ENCODE results near the gene ATG5. TPM values are rescaled to one million over a fixed set of nuclear protein-coding genes. Genes with fewer than 3 reads are reported as not detected.

ATG5 gene
- total and polyA plus RNA-seq, 9 of the 15 experiments (the other 6 are each of a cell fraction or from before 2014, with no cell fraction given) = 29.0 to 80.0 (median 53.2) TPM

DNA sequence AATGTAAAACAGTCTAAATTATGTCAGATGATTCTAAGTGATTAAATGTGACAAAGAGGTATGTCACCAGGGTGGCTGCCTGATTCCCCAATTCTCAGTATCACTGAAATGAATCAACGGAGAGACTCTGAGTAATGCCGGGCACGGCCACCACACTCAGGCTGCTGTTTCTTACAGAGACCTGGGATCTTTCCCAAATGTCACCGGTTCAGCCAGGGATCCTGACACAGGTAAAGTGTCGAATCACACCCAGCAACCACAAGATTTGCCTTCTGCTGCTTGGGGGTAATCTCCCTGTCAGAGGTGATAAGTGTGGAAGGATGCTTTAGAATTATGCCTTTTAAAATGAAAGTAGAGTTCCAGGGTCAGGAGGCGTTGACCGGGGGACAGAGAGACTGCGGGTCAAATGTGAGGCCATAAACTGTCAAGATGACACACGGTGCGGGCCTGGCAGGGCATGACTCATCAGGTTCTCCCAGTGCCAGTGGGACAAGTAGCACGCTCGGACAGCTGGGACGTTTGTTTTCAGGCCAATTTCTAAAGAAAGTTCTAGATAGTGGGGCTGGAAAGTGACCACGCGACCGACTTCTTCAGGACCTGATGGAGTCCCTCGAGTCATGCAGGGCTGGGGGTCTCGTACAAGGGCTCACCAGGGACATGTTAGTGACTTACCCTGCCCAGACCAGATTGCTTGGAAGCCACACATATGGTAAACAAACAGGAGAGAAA, 190.5 kb downstream of the ATG5 start (continued):
- no peak for TF ChIP-seq DMBX1 (CRISPR knock-in tag; IDR thresholded peaks at IDR 0.05; ENCODE audit: borderline replicate concordance)
- no peak for TF ChIP-seq BRD9 (IDR thresholded peaks at IDR 0.05; ENCODE audit: low read depth, partially characterized antibody)
- TF ChIP-seq, protein P1, sequence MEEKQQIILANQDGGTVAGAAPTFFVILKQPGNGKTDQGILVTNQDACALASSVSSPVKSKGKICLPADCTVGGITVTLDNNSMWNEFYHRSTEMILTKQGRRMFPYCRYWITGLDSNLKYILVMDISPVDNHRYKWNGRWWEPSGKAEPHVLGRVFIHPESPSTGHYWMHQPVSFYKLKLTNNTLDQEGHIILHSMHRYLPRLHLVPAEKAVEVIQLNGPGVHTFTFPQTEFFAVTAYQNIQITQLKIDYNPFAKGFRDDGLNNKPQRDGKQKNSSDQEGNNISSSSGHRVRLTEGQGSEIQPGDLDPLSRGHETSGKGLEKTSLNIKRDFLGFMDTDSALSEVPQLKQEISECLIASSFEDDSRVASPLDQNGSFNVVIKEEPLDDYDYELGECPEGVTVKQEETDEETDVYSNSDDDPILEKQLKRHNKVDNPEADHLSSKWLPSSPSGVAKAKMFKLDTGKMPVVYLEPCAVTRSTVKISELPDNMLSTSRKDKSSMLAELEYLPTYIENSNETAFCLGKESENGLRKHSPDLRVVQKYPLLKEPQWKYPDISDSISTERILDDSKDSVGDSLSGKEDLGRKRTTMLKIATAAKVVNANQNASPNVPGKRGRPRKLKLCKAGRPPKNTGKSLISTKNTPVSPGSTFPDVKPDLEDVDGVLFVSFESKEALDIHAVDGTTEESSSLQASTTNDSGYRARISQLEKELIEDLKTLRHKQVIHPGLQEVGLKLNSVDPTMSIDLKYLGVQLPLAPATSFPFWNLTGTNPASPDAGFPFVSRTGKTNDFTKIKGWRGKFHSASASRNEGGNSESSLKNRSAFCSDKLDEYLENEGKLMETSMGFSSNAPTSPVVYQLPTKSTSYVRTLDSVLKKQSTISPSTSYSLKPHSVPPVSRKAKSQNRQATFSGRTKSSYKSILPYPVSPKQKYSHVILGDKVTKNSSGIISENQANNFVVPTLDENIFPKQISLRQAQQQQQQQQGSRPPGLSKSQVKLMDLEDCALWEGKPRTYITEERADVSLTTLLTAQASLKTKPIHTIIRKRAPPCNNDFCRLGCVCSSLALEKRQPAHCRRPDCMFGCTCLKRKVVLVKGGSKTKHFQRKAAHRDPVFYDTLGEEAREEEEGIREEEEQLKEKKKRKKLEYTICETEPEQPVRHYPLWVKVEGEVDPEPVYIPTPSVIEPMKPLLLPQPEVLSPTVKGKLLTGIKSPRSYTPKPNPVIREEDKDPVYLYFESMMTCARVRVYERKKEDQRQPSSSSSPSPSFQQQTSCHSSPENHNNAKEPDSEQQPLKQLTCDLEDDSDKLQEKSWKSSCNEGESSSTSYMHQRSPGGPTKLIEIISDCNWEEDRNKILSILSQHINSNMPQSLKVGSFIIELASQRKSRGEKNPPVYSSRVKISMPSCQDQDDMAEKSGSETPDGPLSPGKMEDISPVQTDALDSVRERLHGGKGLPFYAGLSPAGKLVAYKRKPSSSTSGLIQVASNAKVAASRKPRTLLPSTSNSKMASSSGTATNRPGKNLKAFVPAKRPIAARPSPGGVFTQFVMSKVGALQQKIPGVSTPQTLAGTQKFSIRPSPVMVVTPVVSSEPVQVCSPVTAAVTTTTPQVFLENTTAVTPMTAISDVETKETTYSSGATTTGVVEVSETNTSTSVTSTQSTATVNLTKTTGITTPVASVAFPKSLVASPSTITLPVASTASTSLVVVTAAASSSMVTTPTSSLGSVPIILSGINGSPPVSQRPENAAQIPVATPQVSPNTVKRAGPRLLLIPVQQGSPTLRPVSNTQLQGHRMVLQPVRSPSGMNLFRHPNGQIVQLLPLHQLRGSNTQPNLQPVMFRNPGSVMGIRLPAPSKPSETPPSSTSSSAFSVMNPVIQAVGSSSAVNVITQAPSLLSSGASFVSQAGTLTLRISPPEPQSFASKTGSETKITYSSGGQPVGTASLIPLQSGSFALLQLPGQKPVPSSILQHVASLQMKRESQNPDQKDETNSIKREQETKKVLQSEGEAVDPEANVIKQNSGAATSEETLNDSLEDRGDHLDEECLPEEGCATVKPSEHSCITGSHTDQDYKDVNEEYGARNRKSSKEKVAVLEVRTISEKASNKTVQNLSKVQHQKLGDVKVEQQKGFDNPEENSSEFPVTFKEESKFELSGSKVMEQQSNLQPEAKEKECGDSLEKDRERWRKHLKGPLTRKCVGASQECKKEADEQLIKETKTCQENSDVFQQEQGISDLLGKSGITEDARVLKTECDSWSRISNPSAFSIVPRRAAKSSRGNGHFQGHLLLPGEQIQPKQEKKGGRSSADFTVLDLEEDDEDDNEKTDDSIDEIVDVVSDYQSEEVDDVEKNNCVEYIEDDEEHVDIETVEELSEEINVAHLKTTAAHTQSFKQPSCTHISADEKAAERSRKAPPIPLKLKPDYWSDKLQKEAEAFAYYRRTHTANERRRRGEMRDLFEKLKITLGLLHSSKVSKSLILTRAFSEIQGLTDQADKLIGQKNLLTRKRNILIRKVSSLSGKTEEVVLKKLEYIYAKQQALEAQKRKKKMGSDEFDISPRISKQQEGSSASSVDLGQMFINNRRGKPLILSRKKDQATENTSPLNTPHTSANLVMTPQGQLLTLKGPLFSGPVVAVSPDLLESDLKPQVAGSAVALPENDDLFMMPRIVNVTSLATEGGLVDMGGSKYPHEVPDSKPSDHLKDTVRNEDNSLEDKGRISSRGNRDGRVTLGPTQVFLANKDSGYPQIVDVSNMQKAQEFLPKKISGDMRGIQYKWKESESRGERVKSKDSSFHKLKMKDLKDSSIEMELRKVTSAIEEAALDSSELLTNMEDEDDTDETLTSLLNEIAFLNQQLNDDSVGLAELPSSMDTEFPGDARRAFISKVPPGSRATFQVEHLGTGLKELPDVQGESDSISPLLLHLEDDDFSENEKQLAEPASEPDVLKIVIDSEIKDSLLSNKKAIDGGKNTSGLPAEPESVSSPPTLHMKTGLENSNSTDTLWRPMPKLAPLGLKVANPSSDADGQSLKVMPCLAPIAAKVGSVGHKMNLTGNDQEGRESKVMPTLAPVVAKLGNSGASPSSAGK (IDR thresholded peaks at IDR 0.05) = peak; percentile 68
- TF ChIP-seq, protein P2, sequence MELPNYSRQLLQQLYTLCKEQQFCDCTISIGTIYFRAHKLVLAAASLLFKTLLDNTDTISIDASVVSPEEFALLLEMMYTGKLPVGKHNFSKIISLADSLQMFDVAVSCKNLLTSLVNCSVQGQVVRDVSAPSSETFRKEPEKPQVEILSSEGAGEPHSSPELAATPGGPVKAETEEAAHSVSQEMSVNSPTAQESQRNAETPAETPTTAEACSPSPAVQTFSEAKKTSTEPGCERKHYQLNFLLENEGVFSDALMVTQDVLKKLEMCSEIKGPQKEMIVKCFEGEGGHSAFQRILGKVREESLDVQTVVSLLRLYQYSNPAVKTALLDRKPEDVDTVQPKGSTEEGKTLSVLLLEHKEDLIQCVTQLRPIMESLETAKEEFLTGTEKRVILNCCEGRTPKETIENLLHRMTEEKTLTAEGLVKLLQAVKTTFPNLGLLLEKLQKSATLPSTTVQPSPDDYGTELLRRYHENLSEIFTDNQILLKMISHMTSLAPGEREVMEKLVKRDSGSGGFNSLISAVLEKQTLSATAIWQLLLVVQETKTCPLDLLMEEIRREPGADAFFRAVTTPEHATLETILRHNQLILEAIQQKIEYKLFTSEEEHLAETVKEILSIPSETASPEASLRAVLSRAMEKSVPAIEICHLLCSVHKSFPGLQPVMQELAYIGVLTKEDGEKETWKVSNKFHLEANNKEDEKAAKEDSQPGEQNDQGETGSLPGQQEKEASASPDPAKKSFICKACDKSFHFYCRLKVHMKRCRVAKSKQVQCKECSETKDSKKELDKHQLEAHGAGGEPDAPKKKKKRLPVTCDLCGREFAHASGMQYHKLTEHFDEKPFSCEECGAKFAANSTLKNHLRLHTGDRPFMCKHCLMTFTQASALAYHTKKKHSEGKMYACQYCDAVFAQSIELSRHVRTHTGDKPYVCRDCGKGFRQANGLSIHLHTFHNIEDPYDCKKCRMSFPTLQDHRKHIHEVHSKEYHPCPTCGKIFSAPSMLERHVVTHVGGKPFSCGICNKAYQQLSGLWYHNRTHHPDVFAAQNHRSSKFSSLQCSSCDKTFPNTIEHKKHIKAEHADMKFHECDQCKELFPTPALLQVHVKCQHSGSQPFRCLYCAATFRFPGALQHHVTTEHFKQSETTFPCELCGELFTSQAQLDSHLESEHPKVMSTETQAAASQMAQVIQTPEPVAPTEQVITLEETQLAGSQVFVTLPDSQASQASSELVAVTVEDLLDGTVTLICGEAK (IDR thresholded peaks at IDR 0.05) = 0 out of 2 replicates have a peak, but pooled peaks have one; percentile 25
- TF ChIP-seq, protein P2 (CRISPR knock-in tag; IDR thresholded peaks at IDR 0.05) = no peak
- no peak for TF ChIP-seq MXI1 (IDR thresholded peaks at IDR 0.05; ENCODE audit: low read depth, low read length)

Measured in K562 (cell line).